Stimulated activated CD4-positive, alpha-beta T cell treated with anti-CD3 and anti-CD28 coated beads, Interleukin-4, amount 100 ng/mL, for 1 hour (primary cell): Measurements from ENCODE around the gene LCP1.

Experiments
- DNase-seq: peaks from one replicate; pipeline ENCODE4 v3.0.0-alpha.2; 2020

LCP1 gene

GRCh38 chr13:46126056-46126455, 55.9 kb downstream of the LCP1 start:
- DNase-seq, result no peak

DNA sequence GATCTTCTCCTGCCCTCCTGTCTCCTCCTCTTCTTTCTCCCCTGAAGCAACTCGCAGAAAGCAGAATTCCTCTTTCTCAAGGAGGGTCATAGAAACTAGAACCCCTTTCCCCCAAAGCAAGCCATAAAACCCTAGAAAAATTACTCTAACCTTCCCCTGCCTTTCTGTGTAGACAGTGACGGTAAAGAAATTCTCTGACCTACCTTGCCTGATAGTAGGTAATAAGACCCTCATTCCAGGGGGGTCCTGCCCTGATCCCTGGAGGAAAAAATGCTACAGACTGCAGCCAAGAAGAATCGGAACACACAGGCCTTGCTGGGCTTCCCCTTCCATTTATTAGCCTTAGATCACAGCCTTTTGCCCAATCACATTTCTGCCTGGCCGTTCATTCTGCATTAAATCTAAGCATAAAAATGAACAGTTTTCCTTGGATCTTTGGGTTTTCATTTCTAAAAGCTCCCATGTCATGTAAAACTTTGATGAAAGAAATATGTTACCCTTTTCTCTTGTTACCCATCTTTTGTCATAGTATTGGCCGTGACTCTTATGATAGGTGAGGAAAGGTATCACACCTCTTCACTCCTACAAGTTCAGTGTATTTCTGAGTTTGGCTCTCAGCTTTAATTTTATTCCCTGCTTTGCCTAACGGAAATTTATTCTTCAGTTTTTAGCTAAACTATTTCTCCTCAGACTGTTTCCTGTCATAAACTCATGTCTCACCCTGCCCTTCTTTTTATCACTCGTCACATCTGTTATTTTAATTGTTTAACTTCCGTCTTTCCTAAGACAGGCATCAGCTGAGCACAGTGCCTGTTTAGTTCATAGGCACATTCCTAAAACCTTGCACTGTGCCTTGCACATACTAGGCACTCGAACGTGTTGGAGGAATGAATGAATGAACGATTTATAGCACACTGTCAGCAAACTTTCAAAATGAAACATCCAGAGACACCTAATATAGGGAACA, 56.7 kb downstream of the LCP1 start:
- no peak for DNase-seq

DNA sequence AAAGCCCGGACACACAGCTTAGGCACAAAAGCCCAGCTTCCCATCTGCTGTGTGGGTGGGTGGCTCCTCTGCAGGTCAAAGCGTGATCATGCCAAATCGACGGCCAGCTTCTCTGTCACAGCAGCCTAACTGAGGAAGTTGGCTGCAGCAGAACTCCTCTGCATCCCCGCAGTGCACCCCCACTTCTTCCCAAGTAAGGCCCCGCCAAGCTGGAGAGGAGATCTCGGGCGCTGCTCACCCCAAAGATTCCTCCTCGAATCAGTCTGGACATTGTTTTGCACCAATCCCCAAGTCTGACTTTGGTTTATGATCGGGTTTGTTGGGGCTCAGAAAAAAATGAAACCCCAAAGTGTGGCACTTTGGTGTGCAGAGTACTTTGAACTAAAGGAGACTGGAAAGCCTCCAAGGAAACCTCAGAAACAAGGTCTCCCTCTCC, 57.4 kb downstream of the LCP1 start:
- DNase-seq, result peak; percentile 18

DNA sequence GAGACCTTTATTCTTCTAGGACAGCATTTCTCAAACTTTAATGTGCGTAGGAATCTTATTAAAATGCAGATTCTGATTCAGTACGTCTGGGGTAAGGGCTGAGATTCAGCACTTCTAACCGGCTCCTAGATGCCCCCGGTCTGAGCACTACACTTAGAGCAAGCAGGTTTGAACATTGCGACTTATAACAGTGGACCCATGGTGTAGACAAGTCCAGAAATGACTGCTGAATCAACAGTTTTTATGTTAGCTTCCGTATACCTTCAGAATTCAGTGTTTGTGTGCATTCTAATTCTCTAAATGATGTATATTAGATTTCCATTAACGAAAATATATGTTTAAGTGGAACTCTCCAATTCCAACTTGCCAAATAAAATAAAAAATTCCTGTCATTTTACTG, 59.7 kb downstream of the LCP1 start:
- DNase-seq, result no peak

DNA sequence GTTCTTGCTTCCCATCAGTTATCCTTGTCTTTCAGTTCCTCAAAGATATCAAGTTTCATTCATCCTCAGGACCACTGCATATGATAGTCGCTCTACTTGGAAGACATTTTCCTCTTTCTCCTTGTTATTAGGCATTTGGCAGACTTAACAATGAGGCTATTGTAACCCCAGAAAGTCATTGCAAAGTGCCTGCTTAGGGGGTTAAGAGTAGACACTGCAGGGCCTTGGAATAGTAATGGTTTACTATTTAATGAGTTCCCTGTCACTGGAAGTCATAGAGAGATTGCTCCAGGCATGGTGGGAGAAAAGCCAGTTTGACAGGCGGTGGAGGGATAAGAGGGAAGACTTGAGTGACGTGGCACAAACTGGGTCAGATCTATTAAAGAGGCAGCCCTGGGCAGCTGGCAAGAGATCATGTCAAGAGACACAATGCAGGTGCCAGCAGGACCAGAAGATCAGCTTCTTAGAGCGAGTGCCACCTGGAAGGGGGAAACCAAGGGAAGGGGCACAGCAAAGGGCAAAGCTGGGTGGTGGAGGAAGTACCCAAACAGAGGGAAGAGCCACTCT, 60.3 kb downstream of the LCP1 start:
- DNase-seq, result no peak

- no peak for DNase-seq
These were observed 60.9 kb downstream of the LCP1 start for GRCh38 chr13:46121033-46121432.

DNA sequence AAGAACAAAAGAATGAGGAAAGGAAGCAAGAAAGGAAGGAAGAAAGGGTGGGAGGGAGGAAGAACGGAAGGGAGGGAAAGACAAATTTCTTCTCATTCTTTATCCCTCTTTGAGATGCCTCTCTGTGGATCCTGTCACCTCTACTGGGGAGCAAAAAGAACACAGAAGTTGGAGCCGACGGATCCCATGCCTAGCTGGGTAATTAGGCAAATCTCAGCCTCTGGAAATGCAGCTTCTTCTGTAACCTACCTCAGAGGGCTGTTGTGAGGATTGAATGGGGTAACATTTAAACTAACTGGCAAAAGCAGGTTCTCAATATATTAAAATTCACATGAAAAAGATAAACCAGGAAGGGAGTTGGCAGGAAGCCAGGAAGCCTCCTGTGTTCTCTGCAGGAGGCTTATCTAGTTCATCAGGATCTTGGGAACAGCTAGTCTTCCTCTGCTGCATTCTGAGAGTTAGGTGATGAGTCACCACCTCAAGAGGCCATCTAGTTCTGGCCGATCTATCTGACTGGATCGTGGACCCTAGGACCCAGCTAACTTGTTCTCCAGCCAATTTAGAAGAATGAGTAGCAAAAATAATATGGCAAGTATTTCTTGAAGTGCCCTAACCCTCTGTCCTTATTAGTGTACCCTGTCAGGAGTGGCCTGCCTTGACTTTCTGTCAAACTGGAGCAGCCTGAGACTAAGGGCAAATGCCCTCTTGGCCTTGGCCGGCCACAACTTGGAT, 61.9 kb downstream of the LCP1 start:
- DNase-seq, result no peak

- no peak for DNase-seq
These were observed 65.1 kb downstream of the LCP1 start for GRCh38 chr13:46116653-46117502.

GRCh38 chr13:46114613-46115012, 67.4 kb downstream of the LCP1 start:
- no peak for DNase-seq

GRCh38 chr13:46113596-46113995, 68.4 kb downstream of the LCP1 start:
- no peak for DNase-seq

DNA sequence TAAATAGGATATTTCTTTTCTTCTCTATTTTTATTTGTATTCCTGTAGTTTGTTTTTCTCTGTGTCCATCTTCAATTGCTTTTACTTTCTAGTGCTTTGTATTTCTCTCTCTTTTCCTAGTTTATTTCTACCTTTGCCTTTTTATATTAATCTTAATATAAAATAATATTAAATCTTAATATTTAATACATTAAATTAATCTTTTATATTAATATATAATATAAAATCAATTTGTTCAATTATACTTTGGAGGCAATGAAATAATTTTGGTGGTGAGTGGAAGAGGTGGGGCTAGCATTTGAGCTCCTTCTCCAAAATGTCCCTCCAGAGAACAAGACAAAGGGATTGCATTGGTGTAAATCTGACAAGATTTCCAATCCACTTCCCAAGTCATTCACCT, 70.8 kb downstream of the LCP1 start:
- no peak for DNase-seq

GRCh38 chr13:46109451-46109850, 72.5 kb downstream of the LCP1 start:
- DNase-seq, result no peak

GRCh38 chr13:46106839-46107371, 75.1 kb downstream of the LCP1 start:
- DNase-seq, result no peak

- DNase-seq, result no peak
These were observed 77.1 kb downstream of the LCP1 start, which contains the start of gene CPB2 for GRCh38 chr13:46104868-46105267. Gene CPB2, minus strand, starts transcription at chr13:46105033. Its CDS starts 24 bp downstream, at chr13:46105009.

- no peak for DNase-seq
These were observed 78.9 kb downstream of the LCP1 start for GRCh38 chr13:46103037-46103436.

DNA sequence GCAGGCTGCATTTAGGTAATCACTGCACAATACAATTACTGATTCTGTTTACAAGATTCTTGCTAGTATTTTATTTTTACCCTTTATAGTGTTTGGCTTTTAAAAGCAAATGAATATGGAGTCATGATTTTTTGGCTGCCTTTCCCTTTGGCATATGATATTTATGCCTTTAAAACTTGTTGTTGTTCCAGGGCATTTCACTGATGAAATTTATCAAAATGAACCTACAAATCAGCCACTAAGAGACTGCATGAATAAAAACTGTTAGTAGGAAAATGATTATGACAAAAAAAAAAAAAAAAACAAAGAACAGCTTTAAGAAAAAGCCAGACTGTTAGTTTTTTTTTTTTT, 79.7 kb downstream of the LCP1 start:
- no peak for DNase-seq

DNA sequence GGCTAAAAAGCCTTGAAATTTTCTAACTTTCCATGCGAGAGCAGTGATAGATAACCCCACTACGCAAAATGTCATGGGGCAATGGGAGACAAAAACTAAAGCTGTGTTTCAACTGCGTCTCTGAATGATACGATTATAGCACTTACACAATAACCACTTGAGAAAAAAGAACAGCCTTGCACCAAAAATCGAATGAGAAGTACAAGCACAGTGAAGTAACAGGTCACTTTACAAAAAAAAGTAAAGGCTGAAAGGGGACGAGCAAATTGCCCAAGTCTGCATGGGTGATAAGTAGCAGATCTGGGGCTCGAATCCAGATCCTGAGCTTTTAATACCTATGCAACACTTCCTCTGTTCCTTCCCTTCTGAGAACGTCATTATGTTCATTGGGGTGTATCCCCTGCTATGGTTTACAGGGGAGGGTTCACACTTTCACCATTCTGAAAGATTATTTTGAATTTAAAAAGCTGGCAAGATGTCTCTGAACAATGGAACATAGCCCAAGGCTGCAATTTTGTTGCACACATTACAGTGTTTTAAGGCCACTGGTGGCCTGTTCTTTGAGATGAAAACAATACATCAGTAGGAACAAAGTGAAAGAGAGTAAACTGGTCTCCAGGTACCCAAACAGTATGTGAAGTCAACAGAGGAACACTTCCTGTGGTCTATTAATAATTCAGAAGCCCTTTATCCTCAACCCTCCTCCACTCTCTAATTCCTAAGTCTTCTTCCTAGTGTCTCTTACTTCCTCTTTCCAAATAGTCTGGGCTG, 80.3 kb downstream of the LCP1 start:
- no peak for DNase-seq

DNA sequence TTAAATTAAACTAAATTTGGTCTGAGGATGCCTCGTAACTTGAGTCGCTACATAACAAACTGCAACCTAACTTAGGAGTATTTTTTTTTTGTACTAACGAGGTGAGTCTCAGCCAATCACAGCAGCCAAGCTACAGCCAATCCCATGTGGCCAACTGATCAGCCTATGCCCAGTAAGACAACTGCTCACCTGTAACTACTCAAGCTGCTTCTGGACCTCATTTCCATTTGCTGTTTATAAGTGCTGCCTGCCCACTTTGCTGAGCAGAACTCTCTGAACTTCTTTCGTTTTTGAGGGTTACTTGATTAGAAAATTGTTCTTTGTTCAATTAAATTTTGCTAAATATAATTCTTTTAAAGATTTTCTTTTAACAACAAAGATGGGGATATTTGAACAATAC, 81.0 kb downstream of the LCP1 start:
- no peak for DNase-seq

- DNase-seq, result no peak
These were observed 81.7 kb downstream of the LCP1 start for GRCh38 chr13:46100191-46100815.

DNA sequence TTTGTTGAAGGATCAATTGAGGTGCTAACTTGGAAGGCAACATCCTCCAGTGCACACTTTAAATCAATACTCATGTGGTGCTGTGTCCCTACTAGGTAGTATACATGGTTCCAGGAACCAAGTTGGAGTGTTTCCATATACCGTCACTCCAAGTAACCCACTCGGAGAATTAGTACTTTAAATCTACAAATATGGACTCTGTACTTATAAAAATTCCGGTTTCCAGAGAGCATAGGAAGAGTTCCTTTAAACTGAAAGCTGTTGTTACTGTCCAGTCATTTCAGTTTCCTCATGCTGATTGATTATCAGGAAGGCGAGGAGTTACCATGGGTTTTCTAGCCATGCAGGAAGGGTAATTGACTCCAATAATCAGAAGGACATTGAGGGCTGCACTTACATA, 84.3 kb downstream of the LCP1 start:
- DNase-seq, result no peak

DNA sequence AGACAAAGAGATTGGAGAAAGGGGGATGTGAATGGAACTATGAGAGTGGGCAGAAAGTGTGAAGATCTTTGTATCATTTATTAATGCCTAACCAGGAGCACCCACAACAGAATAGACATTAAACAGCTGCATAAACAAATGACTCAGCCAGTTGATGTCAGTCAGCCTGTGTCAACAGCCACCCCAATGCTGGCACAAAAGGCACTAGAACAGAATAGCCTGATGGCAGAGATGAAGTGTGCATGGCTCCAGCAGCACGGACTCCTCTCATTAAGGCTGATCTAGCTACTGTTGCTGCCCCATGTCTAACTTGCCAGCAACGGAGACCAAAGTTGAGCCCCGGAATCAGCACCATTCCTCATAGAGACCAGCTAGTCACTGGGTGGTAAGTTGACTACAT, 85.0 kb downstream of the LCP1 start:
- no peak for DNase-seq
